ENCODE data around the gene CCRL2.
"Not testable (repeated sequence)": the region's sequence is repeated elsewhere in the genome, so short reads cannot be mapped to it uniquely, and the experiment has no call there.

CCRL2 gene

DNA sequence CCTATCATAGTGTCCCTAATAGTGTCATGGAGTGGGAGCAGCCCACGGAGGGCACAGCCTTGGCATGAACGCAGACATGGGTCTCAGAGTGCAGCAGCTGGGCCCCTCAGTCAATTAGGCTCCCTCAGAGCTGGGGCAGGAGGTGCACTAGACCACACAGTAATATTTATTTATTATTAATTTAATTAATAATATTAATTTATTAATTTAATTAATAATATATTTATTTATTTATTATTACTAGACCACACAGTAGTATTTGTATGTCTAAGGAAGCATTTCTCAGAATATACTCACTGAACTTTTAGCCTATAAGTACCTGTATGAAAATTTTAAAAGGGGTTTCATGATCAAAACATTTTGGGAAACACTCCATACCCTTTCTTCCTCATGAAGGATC lies 5.5 kb upstream of the CCRL2 start:
- Histone ChIP-seq H2BK120ac (ENCODE audit: low read depth, low read length) (no peak overlapping the region), H3K23ac (ENCODE audit: low read length in 2 of 2) (no peak overlapping the region), H3K79me1 (replicated peaks; ENCODE audit: low read length, poor library complexity, severe bottlenecking) (no peaks in the 10 kb centered on the region)

DNA sequence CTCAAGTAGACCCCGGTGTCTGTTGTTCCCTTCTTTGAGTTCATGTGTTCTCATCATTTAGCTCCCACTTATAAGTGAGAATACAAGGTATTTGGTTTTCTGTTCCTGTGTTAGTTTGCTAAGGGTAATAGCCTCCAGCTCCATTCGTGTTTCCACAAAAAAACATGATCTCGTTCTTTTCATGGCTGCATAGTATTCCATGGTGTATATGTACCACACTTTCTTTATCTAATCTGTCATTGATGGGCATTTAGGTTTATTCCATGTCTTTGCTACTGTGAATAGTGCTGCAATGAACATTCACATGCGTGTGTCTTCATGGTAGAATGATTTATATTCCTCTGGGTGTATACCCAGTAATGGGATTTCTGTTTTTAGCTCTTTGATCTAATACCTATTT lies 4.2 kb upstream of the CCRL2 start:
- not testable (repeated sequence) for H2BK15ac ChIP-seq (ENCODE audit: low read depth, poor library complexity, severe bottlenecking); H3K9me3 ChIP-seq (ENCODE audit: control insufficient read depth, low read length); H2BK120ac ChIP-seq (ENCODE audit: low read depth, low read length); H3K4me1 ChIP-seq (ENCODE audit: control insufficient read depth, insufficient read depth, low read depth, low read length); H3K18ac ChIP-seq (ENCODE audit: low read depth in 1 of 2, low read length in 2 of 2); H2AFZ ChIP-seq (ENCODE audit: low read depth, low read length); H3K9ac ChIP-seq (ENCODE audit: low read length); H4K8ac ChIP-seq (ENCODE audit: low read length); H3K36me3 ChIP-seq (ENCODE audit: control insufficient read depth in 1 of 2, insufficient read depth in 2 of 2, low read depth in 1 of 2, low read length in 2 of 2); H3K23ac ChIP-seq (ENCODE audit: low read length in 2 of 2); H3K79me1 ChIP-seq (replicated peaks; ENCODE audit: low read length, poor library complexity, severe bottlenecking); H3K4me3 ChIP-seq (ENCODE audit: insufficient read depth in 1 of 2, low read depth in 1 of 2, low read length in 2 of 2); H3K4me2 ChIP-seq (ENCODE audit: low read length, poor library complexity, severe bottlenecking); DNase-seq; H3K27me3 ChIP-seq (ENCODE audit: control insufficient read depth in 1 of 2, insufficient read depth in 1 of 2, low read length in 2 of 2); H2AK5ac ChIP-seq (ENCODE audit: low read length, severe bottlenecking); H3K14ac ChIP-seq (ENCODE audit: low read length in 2 of 2); H2BK5ac ChIP-seq (ENCODE audit: low read depth, low read length, poor library complexity, severe bottlenecking); H3K4ac ChIP-seq (ENCODE audit: low read depth in 1 of 2, low read length in 2 of 2); H2BK12ac ChIP-seq (ENCODE audit: low read length in 2 of 2); H3K27ac ChIP-seq (ENCODE audit: low read length, poor library complexity, severe bottlenecking); H4K91ac ChIP-seq (ENCODE audit: low read length)
- WGBS = 100% methylated on average over 1 of the region's 4 CpGs

More for the DNA sequence above, 5.5 kb upstream of the CCRL2 start:
- no peak overlapping the region for H2AK5ac ChIP-seq (ENCODE audit: low read length, severe bottlenecking)
- H2AFZ ChIP-seq (ENCODE audit: low read depth, low read length) = no peak overlapping the region
- H3K9ac ChIP-seq (ENCODE audit: low read length) = no peak overlapping the region
- no peaks in the 10 kb centered on the region for H3K9me3 ChIP-seq (ENCODE audit: control insufficient read depth, low read length)
- no peak overlapping the region for H3K27ac ChIP-seq (ENCODE audit: low read length, poor library complexity, severe bottlenecking)
- no peak for DNase-seq
- H3K36me3 ChIP-seq (ENCODE audit: control insufficient read depth in 1 of 2, insufficient read depth in 2 of 2, low read depth in 1 of 2, low read length in 2 of 2) = no peaks in the 10 kb centered on the region
- H4K8ac ChIP-seq (ENCODE audit: low read length) = no peak overlapping the region
- no peak overlapping the region for H3K4ac ChIP-seq (ENCODE audit: low read depth in 1 of 2, low read length in 2 of 2)
- peaks cover 0 to 21% of the 10 kb centered on the region in 2 experiments for H3K27me3 ChIP-seq (ENCODE audit: control insufficient read depth in 1 of 2, insufficient read depth in 1 of 2, low read length in 2 of 2)
- H3K4me1 ChIP-seq (ENCODE audit: control insufficient read depth, insufficient read depth, low read depth, low read length) = peaks cover 2% of the 10 kb centered on the region
- no peak overlapping the region for H2BK15ac ChIP-seq (ENCODE audit: low read depth, poor library complexity, severe bottlenecking)
- H3K18ac ChIP-seq (ENCODE audit: low read depth in 1 of 2, low read length in 2 of 2) = no peak overlapping the region
- H3K14ac ChIP-seq (ENCODE audit: low read length in 2 of 2) = peak overlapping the region in 1 of 2 experiments; percentile 51
- H4K91ac ChIP-seq (ENCODE audit: low read length) = no peak overlapping the region
- H2BK12ac ChIP-seq (ENCODE audit: low read length in 2 of 2) = peak overlapping the region in 1 of 2 experiments; percentile 57
- 100% methylated on average over 1 of the region's 2 CpGs for WGBS
- H2BK5ac ChIP-seq (ENCODE audit: low read depth, low read length, poor library complexity, severe bottlenecking) = no peak overlapping the region
- no peak overlapping the region for H3K4me3 ChIP-seq (ENCODE audit: insufficient read depth in 1 of 2, low read depth in 1 of 2, low read length in 2 of 2)
- no peak overlapping the region for H3K4me2 ChIP-seq (ENCODE audit: low read length, poor library complexity, severe bottlenecking)

DNA sequence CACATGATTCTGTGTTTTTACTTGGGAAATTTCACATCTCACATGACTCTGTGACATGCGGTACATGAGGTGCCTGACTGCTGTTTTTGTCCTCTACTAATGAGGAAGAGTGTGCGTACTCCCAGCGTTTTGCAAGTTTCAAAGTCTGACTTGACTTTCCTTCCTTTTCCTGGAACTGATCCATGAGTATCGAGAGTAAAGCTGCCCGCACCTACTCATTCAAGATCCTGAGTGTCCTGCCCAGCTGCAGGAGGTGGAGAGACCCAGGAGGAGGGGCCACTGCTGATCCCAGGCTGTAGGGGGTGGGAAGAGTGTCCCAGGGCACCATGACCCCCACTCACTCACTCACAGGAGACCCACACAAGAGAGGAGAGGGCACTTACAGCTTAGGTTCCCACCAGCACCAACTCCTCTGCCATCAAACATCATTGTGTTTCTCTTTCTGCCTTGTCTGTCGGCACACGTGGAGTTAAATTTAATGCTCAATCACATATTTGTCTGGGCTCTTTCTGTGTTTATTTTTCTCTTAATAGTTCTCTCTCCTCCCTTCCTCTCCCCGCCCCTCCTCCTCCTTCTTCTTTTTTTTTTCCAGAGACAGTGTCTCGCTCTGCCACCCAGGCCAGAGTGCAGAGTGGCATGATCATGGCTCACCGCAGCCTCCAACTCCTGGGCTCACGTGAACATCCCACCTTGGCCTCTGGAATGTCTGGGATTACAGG lies 1.6 kb upstream of the CCRL2 start:
- WGBS = 65% methylated on average over 9 of the region's 11 CpGs
- H2BK12ac ChIP-seq (ENCODE audit: low read length in 2 of 2) = no peak overlapping the region
- H2BK5ac ChIP-seq (ENCODE audit: low read depth, low read length, poor library complexity, severe bottlenecking) = no peak overlapping the region

DNA sequence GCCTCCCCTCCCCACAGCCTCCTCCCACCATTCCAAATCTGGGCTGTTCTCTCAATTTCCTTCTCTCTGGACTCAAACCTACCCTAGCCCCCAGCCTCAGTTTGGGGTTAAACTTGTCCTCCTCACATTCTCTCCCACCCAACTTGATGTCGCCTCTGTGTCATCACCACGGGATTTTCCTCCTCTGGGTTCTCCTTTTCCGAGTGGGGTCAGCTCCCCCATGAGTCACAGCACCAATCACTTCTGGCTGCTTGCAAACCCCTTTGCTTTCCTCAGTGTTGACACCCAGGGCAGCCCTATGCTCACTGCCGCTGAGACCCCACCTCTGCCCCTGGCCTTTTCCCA lies 644 bp upstream of the CCRL2 start:
- WGBS = 49% methylated on average over 4 of the region's 4 CpGs
- Histone ChIP-seq H3K9ac (ENCODE audit: low read length) (peak overlapping the region; percentile 15), H3K27me3 (ENCODE audit: control insufficient read depth in 1 of 2, insufficient read depth in 1 of 2, low read length in 2 of 2) (no peaks in the 10 kb centered on the region), H3K23ac (ENCODE audit: low read length in 2 of 2) (no peak overlapping the region), H3K4me2 (ENCODE audit: low read length, poor library complexity, severe bottlenecking) (no peak overlapping the region), H3K27ac (ENCODE audit: low read length, poor library complexity, severe bottlenecking) (no peak overlapping the region), H3K79me1 (replicated peaks; ENCODE audit: low read length, poor library complexity, severe bottlenecking) (no peaks in the 10 kb centered on the region), H2BK120ac (ENCODE audit: low read depth, low read length) (no peak overlapping the region), H2AK5ac (ENCODE audit: low read length, severe bottlenecking) (no peak overlapping the region), H3K4me3 (ENCODE audit: insufficient read depth in 1 of 2, low read depth in 1 of 2, low read length in 2 of 2) (peak overlapping the region in 1 of 2 experiments; percentile 70), H4K91ac (ENCODE audit: low read length) (no peak overlapping the region), H3K9me3 (ENCODE audit: control insufficient read depth, low read length) (no peaks in the 10 kb centered on the region), H3K4ac (ENCODE audit: low read depth in 1 of 2, low read length in 2 of 2) (no peak overlapping the region), H3K18ac (ENCODE audit: low read depth in 1 of 2, low read length in 2 of 2) (peak overlapping the region in 1 of 2 experiments; percentile 64), H2BK12ac (ENCODE audit: low read length in 2 of 2) (peak overlapping the region in 1 of 2 experiments; percentile 88), H2BK15ac (ENCODE audit: low read depth, poor library complexity, severe bottlenecking) (no peak overlapping the region), H3K4me1 (ENCODE audit: control insufficient read depth, insufficient read depth, low read depth, low read length) (peaks cover 11% of the 10 kb centered on the region), H2AFZ (ENCODE audit: low read depth, low read length) (no peak overlapping the region), H4K8ac (ENCODE audit: low read length) (no peak overlapping the region), H3K14ac (ENCODE audit: low read length in 2 of 2) (no peak overlapping the region), H3K36me3 (ENCODE audit: control insufficient read depth in 1 of 2, insufficient read depth in 2 of 2, low read depth in 1 of 2, low read length in 2 of 2) (no peaks in the 10 kb centered on the region), H2BK5ac (ENCODE audit: low read depth, low read length, poor library complexity, severe bottlenecking) (no peak overlapping the region)
- DNase-seq = peak; percentile 61

More for the DNA sequence above, 1.6 kb upstream of the CCRL2 start:
- H4K8ac ChIP-seq (ENCODE audit: low read length) = no peak overlapping the region
- no peaks in the 10 kb centered on the region for H3K9me3 ChIP-seq (ENCODE audit: control insufficient read depth, low read length)
- no peak overlapping the region for H3K27ac ChIP-seq (ENCODE audit: low read length, poor library complexity, severe bottlenecking)
- H2BK120ac ChIP-seq (ENCODE audit: low read depth, low read length) = no peak overlapping the region
- H4K91ac ChIP-seq (ENCODE audit: low read length) = no peak overlapping the region
- no peak overlapping the region for H2BK15ac ChIP-seq (ENCODE audit: low read depth, poor library complexity, severe bottlenecking)
- peaks cover 11% of the 10 kb centered on the region for H3K4me1 ChIP-seq (ENCODE audit: control insufficient read depth, insufficient read depth, low read depth, low read length)
- H3K4me2 ChIP-seq (ENCODE audit: low read length, poor library complexity, severe bottlenecking) = no peak overlapping the region
- H3K4me3 ChIP-seq (ENCODE audit: insufficient read depth in 1 of 2, low read depth in 1 of 2, low read length in 2 of 2) = no peak overlapping the region
- peak; percentile 7 for DNase-seq
- no peak overlapping the region for H2AFZ ChIP-seq (ENCODE audit: low read depth, low read length)
- peaks cover 0 to 5% of the 10 kb centered on the region in 2 experiments for H3K27me3 ChIP-seq (ENCODE audit: control insufficient read depth in 1 of 2, insufficient read depth in 1 of 2, low read length in 2 of 2)
- no peaks in the 10 kb centered on the region for H3K36me3 ChIP-seq (ENCODE audit: control insufficient read depth in 1 of 2, insufficient read depth in 2 of 2, low read depth in 1 of 2, low read length in 2 of 2)
- H3K9ac ChIP-seq (ENCODE audit: low read length) = no peak overlapping the region
- no peak overlapping the region for H2AK5ac ChIP-seq (ENCODE audit: low read length, severe bottlenecking)
- H3K18ac ChIP-seq (ENCODE audit: low read depth in 1 of 2, low read length in 2 of 2) = no peak overlapping the region
- no peaks in the 10 kb centered on the region for H3K79me1 ChIP-seq (replicated peaks; ENCODE audit: low read length, poor library complexity, severe bottlenecking)
- no peak overlapping the region for H3K14ac ChIP-seq (ENCODE audit: low read length in 2 of 2)
- H3K4ac ChIP-seq (ENCODE audit: low read depth in 1 of 2, low read length in 2 of 2) = no peak overlapping the region
- H3K23ac ChIP-seq (ENCODE audit: low read length in 2 of 2) = no peak overlapping the region
